GM12874 (cell line): ENCODE data around the gene TNIP3.

Source experiments
- TF ChIP-seq, protein P1 (sequence below): IDR thresholded peaks from 2 replicates; pipeline ENCODE4 v1.5.1; 2011; ENCODE audit warnings: low read depth, mild to moderate bottlenecking, control low read depth, low read length, moderate library complexity; ENCODE audit not compliant: insufficient read depth

The TNIP3 gene

DNA sequence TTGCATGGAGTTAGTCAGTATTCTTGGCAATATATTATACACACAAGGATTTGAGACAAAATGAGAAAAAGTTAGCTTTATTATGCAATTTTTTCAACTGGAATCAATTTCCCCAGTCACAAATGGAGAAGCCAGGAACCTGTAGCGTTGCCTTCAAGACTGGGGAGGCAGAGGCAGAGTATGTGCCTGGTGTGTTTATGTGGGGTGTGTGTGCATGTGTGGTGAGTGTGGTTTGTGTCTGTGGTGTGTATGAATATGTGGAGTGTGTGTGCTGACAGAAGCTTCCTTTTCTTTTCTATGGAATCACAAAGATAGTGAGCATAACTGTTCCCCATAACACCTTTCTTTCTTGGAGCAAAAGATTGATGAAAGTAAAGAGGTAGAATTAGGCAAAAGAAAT is 37.0 kb downstream of the TNIP3 start:
- TF ChIP-seq, protein P1, sequence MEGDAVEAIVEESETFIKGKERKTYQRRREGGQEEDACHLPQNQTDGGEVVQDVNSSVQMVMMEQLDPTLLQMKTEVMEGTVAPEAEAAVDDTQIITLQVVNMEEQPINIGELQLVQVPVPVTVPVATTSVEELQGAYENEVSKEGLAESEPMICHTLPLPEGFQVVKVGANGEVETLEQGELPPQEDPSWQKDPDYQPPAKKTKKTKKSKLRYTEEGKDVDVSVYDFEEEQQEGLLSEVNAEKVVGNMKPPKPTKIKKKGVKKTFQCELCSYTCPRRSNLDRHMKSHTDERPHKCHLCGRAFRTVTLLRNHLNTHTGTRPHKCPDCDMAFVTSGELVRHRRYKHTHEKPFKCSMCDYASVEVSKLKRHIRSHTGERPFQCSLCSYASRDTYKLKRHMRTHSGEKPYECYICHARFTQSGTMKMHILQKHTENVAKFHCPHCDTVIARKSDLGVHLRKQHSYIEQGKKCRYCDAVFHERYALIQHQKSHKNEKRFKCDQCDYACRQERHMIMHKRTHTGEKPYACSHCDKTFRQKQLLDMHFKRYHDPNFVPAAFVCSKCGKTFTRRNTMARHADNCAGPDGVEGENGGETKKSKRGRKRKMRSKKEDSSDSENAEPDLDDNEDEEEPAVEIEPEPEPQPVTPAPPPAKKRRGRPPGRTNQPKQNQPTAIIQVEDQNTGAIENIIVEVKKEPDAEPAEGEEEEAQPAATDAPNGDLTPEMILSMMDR: no peak

DNA sequence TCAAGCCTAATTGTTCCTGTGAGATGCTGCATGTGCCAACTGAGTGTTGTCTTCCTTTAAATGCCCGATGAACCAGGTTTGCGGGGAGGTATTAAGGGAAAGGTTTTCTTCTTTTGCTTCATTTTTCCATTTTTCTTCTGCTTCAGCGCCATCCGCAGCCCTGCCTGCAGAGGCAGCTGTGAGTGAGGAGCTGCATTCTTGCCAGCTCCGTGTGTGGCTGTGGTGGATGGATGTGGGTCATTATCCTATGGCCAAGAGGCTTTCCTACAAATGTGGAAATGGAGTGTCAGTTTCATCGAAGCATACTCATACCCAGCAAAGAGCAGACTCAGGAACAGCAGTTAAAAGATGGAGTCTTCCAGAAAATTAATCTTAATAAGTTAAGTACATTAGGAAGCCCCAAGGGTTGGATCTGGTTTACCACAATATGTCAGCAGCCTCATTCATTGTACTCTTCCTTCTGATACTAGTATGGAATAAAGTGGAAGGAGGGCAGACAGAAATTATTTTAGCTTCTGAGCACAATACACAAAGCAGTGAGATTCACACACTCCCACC is 37.6 kb downstream of the TNIP3 start:
- TF ChIP-seq, protein P1: no peak

DNA sequence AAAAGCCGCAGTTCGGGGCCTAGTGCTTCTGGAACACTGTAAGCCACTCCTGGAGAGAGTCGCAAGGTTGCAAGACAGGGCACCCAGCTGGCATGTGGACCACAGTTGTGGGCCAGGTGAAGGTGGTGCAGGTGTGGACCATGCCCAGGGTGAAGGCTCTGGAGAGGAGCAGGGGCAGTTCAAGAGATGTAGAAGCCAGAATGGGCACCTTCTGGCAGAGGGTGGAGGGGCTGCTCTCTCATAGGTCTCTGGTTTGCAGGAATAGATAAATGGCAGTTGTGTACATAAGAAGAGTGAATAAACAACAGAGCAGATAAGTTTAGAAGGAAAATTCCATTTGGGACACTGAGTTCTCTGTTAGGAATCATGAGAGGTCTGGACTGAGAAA is 38.6 kb downstream of the TNIP3 start:
- TF ChIP-seq, protein P1: no peak

DNA sequence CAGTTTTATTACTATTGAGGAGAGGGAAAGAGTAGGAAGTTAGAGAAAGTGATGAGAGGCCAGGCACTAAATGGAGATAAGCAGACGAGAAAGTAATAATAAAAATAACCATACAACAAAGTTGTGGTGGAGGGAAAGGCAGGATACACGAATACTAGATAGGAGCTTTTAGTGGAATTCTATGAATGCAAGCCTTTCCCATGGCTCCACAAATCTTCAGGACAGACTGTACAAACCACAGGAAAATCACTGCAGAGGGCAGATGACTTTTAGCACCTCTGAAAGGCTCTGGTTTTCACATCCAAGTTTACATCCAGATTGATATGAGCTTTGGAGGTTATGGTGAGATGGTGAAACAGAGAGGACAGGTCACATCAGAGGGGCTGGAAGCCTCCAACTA is 41.5 kb downstream of the TNIP3 start:
- TF ChIP-seq, protein P1: no peak

DNA sequence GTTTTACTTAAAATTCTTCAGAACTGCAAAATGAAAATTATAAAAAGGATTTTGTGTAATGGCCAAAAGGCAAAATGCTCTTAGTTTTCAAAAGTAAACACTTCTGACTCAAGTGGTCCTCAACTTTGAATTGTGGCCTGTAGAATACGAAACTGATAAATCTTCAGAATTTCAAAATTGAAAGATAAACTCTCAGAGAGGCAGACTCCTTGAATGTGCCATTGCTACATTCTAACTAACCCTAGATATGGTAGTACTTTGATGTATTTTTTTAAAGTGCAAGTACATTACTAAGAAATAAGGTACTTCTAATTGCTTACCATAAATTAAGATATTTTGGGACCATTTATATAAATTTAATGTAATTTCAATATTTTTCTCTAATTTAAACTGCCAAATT is 44.4 kb downstream of the TNIP3 start:
- TF ChIP-seq, protein P1: no peak

DNA sequence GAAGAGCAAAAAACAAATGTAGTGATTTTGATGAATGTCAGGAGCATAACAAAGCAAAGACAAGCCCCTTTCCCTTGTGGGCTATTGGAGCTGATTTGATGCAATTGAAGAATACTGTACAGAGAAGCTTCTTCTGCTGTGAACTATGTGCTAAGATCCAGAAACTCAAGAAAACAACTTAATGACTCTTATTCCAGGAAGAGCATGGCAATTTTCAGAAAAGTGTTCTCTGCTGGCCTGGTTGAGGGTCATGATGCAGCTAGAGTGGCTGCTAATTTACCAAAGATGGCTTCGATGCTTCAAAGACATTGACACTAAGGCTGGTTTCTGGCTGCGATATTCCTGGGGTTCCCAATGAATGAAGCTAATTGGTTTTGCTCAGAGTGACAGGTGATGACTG is 45.8 kb downstream of the TNIP3 start:
- TF ChIP-seq, protein P1: no peak

DNA sequence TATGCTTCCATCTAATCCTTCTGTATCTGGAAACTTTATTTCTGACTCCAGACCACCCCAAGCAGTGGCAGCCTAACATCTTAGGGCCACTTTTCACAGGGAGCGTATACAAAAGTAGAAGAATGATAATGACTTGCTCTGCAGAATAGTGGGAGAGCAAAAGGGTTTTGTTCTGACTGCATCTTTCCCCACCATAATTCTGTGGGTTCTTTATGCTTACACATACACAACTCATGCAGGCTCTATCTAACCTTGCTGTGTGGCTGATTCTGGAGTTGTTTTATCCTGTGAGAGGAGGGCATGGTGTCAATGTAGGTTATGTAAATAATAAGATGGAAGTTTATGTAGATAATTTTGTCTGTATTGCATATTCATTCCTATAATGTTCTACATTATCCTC is 49.4 kb downstream of the TNIP3 start:
- TF ChIP-seq, protein P1: no peak

DNA sequence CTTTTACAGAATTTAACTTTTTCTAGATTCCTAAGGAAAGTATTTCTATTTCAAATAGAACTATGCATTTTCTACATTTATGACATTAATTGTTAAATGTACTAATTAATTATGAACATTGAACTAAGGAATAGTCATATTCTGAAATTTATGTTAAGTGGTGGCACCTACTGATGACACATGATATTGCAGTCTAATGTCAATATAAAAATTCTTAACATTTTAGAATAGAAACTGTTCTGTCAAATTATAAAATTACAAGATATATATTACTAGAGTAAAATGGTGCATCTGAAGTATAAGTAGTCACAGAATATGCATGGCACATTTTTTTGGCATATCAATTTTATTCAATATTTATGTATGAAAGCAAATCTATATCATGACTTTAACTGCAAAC is 51.6 kb downstream of the TNIP3 start:
- TF ChIP-seq, protein P1: no peak
